Ovary (tissue), 3 donors: Measurements from ENCODE around the gene GNG2.

Experiments used
- POLR2A ChIP-seq: fragments of 450-650 bp; IDR thresholded peaks from one replicate; pipeline ENCODE4 v1.6.1; 2017; ENCODE audit warnings: antibody characterized with exemption, mild to moderate bottlenecking, moderate library complexity
- TF ChIP-seq, protein P1 (sequence below), 3 donors: fragments of 450-650 bp in 2 of 3; fragments of 200-600 bp in 1 of 3; IDR thresholded peaks; one replicate each; pipeline versions ENCODE4 v1.5.1 to v1.8.0; 2016 to 2022; ENCODE audit warnings: antibody characterized with exemption in 3 of 3, mild to moderate bottlenecking in 1 of 3
- donor health status: DM: no; HTN: no; CAD: no.

- TF ChIP-seq, protein P1, sequence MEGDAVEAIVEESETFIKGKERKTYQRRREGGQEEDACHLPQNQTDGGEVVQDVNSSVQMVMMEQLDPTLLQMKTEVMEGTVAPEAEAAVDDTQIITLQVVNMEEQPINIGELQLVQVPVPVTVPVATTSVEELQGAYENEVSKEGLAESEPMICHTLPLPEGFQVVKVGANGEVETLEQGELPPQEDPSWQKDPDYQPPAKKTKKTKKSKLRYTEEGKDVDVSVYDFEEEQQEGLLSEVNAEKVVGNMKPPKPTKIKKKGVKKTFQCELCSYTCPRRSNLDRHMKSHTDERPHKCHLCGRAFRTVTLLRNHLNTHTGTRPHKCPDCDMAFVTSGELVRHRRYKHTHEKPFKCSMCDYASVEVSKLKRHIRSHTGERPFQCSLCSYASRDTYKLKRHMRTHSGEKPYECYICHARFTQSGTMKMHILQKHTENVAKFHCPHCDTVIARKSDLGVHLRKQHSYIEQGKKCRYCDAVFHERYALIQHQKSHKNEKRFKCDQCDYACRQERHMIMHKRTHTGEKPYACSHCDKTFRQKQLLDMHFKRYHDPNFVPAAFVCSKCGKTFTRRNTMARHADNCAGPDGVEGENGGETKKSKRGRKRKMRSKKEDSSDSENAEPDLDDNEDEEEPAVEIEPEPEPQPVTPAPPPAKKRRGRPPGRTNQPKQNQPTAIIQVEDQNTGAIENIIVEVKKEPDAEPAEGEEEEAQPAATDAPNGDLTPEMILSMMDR (IDR thresholded peaks at IDR 0.05): no peak
- TF ChIP-seq POLR2A: no peak
Observed at GRCh38 chr14:51847489-51847796, 13.0 kb upstream of the GNG2 start.
